Measurements from ENCODE around the gene UBE2E2.
"Not testable (repeated sequence)": the region's sequence is repeated elsewhere in the genome, so short reads cannot be mapped to it uniquely, and the experiment has no call there.

UBE2E2 gene

GRCh38 chr3:23333633-23334032 is 130.5 kb downstream of the UBE2E2 start:
- Histone ChIP-seq H3K4me1 (ENCODE audit: control insufficient read depth, insufficient read depth, low read length) (peaks cover 3% of the 10 kb centered on the region; the same call in 1 of the 2 replicates), H3K9me3 (ENCODE audit: control insufficient read depth, insufficient read depth, low read depth, low read length) (no peaks in the 10 kb centered on the region), H3K4me3 (ENCODE audit: low read depth, low read length) (no peak overlapping the region), H3K36me3 (ENCODE audit: control insufficient read depth in 2 of 2, insufficient read depth in 1 of 2, low read length in 2 of 2) (no peaks in the 10 kb centered on the region), H3K27ac (ENCODE audit: extremely low read depth, low read depth, low read length) (no peak overlapping the region)
- CTCF ChIA-PET: no interaction called here
- POLR2A ChIA-PET: no interaction called here
- TF ChIP-seq HIC1 (tag by site-specific recombination; IDR thresholded peaks at IDR 0.05): no peak

GRCh38 chr3:23336853-23337252 is 133.7 kb downstream of the UBE2E2 start:
- H3K36me3 ChIP-seq (ENCODE audit: control insufficient read depth in 2 of 2, insufficient read depth in 1 of 2, low read length in 2 of 2); POLR2A ChIA-PET; CTCF ChIA-PET; H3K9me3 ChIP-seq (ENCODE audit: control insufficient read depth, insufficient read depth, low read depth, low read length); H3K4me3 ChIP-seq (ENCODE audit: low read depth, low read length); H3K4me1 ChIP-seq (ENCODE audit: control insufficient read depth, insufficient read depth, low read length); H3K27ac ChIP-seq (ENCODE audit: extremely low read depth, low read depth, low read length): not testable (repeated sequence)

- CTCF ChIA-PET: interaction anchor here (0.7 kb wide), 1 partner anchor 419 kb away, joined by 3 read pairs; no protein-coding TSS in a partner anchor
Observed at GRCh38 chr3:23341147-23341838, 138.2 kb downstream of the UBE2E2 start.

More at GRCh38 chr3:23341147-23341838, 138.2 kb downstream of the UBE2E2 start:
- Histone ChIP-seq H3K36me3 (ENCODE audit: control insufficient read depth in 2 of 2, insufficient read depth in 1 of 2, low read length in 2 of 2) (no peaks in the 10 kb centered on the region), H3K9me3 (ENCODE audit: control insufficient read depth, insufficient read depth, low read depth, low read length) (no peaks in the 10 kb centered on the region), H3K27ac (ENCODE audit: extremely low read depth, low read depth, low read length) (no peak overlapping the region), H3K4me1 (ENCODE audit: control insufficient read depth, insufficient read depth, low read length) (no peaks in the 10 kb centered on the region), H3K4me3 (ENCODE audit: low read depth, low read length) (no peak overlapping the region)
- TF ChIP-seq SP3 (tag by site-specific recombination; IDR thresholded peaks at IDR 0.05): no peak
- no peak for TF ChIP-seq TCF7L2 (IDR thresholded peaks at IDR 0.05; ENCODE audit: borderline replicate concordance, low read depth, low read length)
- TF ChIP-seq GFI1B (tag by site-specific recombination; IDR thresholded peaks at IDR 0.05): no peak
- TF ChIP-seq ZNF707 (tag by site-specific recombination; IDR thresholded peaks at IDR 0.05): no peak
- TF ChIP-seq ZSCAN16 (tag by site-specific recombination; IDR thresholded peaks at IDR 0.05): no peak
- TF ChIP-seq ZBTB44 (tag by site-specific recombination; IDR thresholded peaks at IDR 0.05): no peak
- no peak for TF ChIP-seq CTCF (tag by site-specific recombination; IDR thresholded peaks at IDR 0.05)
- TF ChIP-seq ZNF394 (tag by site-specific recombination; IDR thresholded peaks at IDR 0.05; ENCODE audit: borderline replicate concordance): no peak
- no peak for TF ChIP-seq ZNF449 (tag by site-specific recombination; IDR thresholded peaks at IDR 0.05)
- no peak for TF ChIP-seq BCL11B (tag by site-specific recombination; IDR thresholded peaks at IDR 0.05; ENCODE audit: low read depth)
- TF ChIP-seq ZNF610 (tag by site-specific recombination; IDR thresholded peaks at IDR 0.05; ENCODE audit: borderline replicate concordance): no peak
- TF ChIP-seq ZNF362 (tag by site-specific recombination; IDR thresholded peaks at IDR 0.05): no peak
- TF ChIP-seq ZNF792 (tag by site-specific recombination; IDR thresholded peaks at IDR 0.05): no peak
- no peak for TF ChIP-seq ZNF239 (tag by site-specific recombination; IDR thresholded peaks at IDR 0.05)
- no peak for TF ChIP-seq ZNF624 (tag by site-specific recombination; IDR thresholded peaks at IDR 0.05)
- no peak for TF ChIP-seq ZNF140 (tag by site-specific recombination; IDR thresholded peaks at IDR 0.05)
- POLR2A ChIA-PET: interaction anchor here (0.7 kb wide), 1 partner anchor 236 kb away, joined by 3 read pairs; no protein-coding TSS in a partner anchor

All from HEK293 (cell line).